Erythroblast (primary cell): ENCODE results near the gene SPTSSA.

ENCODE experiments used
- GATA1 ChIP-seq: IDR thresholded peaks from 2 replicates; pipeline ENCODE4 v1.6.1; 2011; ENCODE audit warnings: low read depth, mild to moderate bottlenecking, control low read depth, low read length, moderate library complexity
- POLR2A ChIP-seq: IDR thresholded peaks from 2 replicates; pipeline ENCODE4 v1.6.1; 2011; ENCODE audit warnings: mild to moderate bottlenecking, low read length

GRCh38 chr14:34472706-34473279 is 10.8 kb upstream of the SPTSSA start:
- TF ChIP-seq POLR2A (no peak), GATA1 (no peak)
